B cell (primary cell): ENCODE data around the gene NUP210.

Experiments
- EZH2 ChIP-seq: IDR thresholded peaks from 2 replicates; pipeline ENCODE4 v1.6.1; 2012; ENCODE audit warnings: borderline replicate concordance, low read depth, mild to moderate bottlenecking, moderate library complexity, low read length; ENCODE audit not compliant: insufficient read depth, poor library complexity, severe bottlenecking
- TF ChIP-seq, protein P1 (sequence below): fragments of 200-600 bp; IDR thresholded peaks from one replicate; pipeline ENCODE4 v1.8.0; 2022; ENCODE audit warnings: antibody characterized with exemption, mild to moderate bottlenecking

DNA sequence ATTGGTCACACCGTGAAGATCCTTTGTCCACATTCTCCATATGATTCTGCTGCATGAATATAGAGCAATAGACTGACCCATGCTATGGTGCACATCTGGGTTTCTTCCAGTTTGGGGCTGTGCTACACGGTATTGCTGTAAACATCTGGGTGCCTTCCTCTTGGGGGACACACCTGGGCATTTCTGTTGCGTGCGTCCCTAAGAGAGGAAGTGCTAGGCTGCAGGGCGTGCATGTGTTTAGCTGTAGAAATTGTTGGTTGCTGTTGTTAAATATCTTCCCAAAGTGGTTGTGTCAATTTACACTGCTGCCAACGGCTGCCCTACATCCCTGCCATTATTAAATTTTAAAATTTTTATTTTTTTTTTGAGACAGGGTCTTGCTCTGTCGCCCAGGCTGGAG is 52.4 kb downstream of the NUP210 start:
- TF ChIP-seq EZH2: no peak
- TF ChIP-seq, protein P1, sequence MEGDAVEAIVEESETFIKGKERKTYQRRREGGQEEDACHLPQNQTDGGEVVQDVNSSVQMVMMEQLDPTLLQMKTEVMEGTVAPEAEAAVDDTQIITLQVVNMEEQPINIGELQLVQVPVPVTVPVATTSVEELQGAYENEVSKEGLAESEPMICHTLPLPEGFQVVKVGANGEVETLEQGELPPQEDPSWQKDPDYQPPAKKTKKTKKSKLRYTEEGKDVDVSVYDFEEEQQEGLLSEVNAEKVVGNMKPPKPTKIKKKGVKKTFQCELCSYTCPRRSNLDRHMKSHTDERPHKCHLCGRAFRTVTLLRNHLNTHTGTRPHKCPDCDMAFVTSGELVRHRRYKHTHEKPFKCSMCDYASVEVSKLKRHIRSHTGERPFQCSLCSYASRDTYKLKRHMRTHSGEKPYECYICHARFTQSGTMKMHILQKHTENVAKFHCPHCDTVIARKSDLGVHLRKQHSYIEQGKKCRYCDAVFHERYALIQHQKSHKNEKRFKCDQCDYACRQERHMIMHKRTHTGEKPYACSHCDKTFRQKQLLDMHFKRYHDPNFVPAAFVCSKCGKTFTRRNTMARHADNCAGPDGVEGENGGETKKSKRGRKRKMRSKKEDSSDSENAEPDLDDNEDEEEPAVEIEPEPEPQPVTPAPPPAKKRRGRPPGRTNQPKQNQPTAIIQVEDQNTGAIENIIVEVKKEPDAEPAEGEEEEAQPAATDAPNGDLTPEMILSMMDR: no peak
